OCI-LY7 (cell line): ENCODE measurements around the gene STAT5B.

ENCODE experiments used
- EZH2phosphoT487 ChIP-seq: fragments of 200-600 bp; sonication (generic); IDR thresholded peaks from 2 replicates; pipeline ENCODE4 v1.6.1; 2018; ENCODE audit warnings: low read depth, borderline replicate concordance, mild to moderate bottlenecking, mixed run types, antibody characterized with exemption, low read length, moderate library complexity, mixed read lengths
- TF ChIP-seq, protein P1 (sequence below): fragments of 200-600 bp; sonication (generic); conservative IDR thresholded peaks from 2 replicates; pipeline ENCODE4 v1.5.1; 2014; ENCODE audit warnings: mild to moderate bottlenecking, antibody characterized with exemption, low read length, moderate library complexity, mixed read lengths

DNA sequence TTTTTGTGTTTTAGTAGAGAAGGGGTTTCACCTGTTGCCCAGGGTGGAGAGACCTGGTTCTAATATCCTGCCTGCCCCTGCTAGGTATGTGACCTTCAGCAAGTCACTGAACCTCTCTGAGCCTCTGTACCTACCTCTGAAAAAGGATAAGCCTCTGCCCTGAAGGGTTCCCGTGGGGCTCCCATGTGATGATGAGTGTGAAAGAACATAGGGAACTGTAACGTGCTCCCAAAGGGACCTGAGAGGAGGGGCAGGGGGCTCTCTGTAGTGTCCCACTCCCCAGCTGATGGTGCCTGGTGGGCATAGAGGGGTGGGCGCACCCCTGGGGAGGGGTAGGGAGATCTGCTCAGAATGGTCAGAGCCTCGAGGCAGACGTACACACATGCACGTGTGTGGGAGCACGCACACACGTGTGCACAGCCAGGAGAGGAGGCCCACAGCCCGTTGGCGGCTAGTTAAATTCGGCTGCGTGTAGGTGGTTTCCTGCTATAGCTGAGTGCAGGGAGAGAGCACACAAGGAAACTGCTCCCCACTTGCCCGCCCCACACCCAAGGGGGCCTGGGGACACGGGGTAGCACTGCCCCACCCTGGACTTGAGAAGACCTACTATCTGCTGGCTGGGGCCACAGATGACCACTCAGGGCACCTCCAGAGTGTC lies 101.9 kb downstream of the STAT5B start:
- TF ChIP-seq, protein P1, sequence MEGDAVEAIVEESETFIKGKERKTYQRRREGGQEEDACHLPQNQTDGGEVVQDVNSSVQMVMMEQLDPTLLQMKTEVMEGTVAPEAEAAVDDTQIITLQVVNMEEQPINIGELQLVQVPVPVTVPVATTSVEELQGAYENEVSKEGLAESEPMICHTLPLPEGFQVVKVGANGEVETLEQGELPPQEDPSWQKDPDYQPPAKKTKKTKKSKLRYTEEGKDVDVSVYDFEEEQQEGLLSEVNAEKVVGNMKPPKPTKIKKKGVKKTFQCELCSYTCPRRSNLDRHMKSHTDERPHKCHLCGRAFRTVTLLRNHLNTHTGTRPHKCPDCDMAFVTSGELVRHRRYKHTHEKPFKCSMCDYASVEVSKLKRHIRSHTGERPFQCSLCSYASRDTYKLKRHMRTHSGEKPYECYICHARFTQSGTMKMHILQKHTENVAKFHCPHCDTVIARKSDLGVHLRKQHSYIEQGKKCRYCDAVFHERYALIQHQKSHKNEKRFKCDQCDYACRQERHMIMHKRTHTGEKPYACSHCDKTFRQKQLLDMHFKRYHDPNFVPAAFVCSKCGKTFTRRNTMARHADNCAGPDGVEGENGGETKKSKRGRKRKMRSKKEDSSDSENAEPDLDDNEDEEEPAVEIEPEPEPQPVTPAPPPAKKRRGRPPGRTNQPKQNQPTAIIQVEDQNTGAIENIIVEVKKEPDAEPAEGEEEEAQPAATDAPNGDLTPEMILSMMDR: no peak
- no peak for TF ChIP-seq EZH2phosphoT487
